Erythroblast (primary cell): ENCODE results near the gene RPS6KB2.

Source experiments
- DNase-seq, 2 experiments: peaks; one replicate each; lab custom pipeline; 2025; lab: John Stamatoyannopoulos, UW
- GATA1 ChIP-seq: IDR thresholded peaks from 2 replicates; pipeline ENCODE4 v1.6.1; 2011; ENCODE audit warnings: low read depth, mild to moderate bottlenecking, control low read depth, low read length, moderate library complexity
- POLR2A ChIP-seq: IDR thresholded peaks from 2 replicates; pipeline ENCODE4 v1.6.1; 2011; ENCODE audit warnings: mild to moderate bottlenecking, low read length

Gene RPS6KB2

GRCh38 chr11:67410369-67410831 is 17.9 kb upstream of the RPS6KB2 start:
- DNase-seq, result no peak

GRCh38 chr11:67410984-67411784 is 17.1 kb upstream of the RPS6KB2 start:
- no peak for DNase-seq
- no peak for TF ChIP-seq POLR2A
- TF ChIP-seq GATA1, result no peak

More at GRCh38 chr11:67410369-67410831, 17.9 kb upstream of the RPS6KB2 start:
- TF ChIP-seq GATA1, result no peak
- no peak for TF ChIP-seq POLR2A

- DNase-seq, result peak; percentile 39 to 53
- TF ChIP-seq GATA1 (no peak), POLR2A (no peak)
Observed at GRCh38 chr11:67411785-67412152, 16.5 kb upstream of the RPS6KB2 start.

- DNase-seq, result no peak
Observed at GRCh38 chr11:67412495-67413179, 15.7 kb upstream of the RPS6KB2 start.

GRCh38 chr11:67413266-67413849 is 14.9 kb upstream of the RPS6KB2 start:
- TF ChIP-seq POLR2A (peak; percentile 39), GATA1 (no peak)
- DNase-seq, result peak; percentile 88 to 93

More at GRCh38 chr11:67412495-67413179, 15.7 kb upstream of the RPS6KB2 start:
- TF ChIP-seq GATA1, result no peak
- TF ChIP-seq POLR2A, result no peak

- peak in 1 of 2 experiments; percentile 50 for DNase-seq
- TF ChIP-seq POLR2A (no peak), GATA1 (no peak)
Observed at GRCh38 chr11:67415501-67416304, 12.6 kb upstream of the RPS6KB2 start, which contains the start of gene CARNS1. TSS of gene CARNS1 (plus strand) at chr11:67415678. CDS start at chr11:67416200, 522 bp downstream.

- TF ChIP-seq GATA1, result no peak
- TF ChIP-seq POLR2A, result no peak
- peak; percentile 42 to 47 for DNase-seq
Observed at GRCh38 chr11:67416416-67417335, 11.6 kb upstream of the RPS6KB2 start.

- no peak for DNase-seq
- no peak for TF ChIP-seq GATA1
- TF ChIP-seq POLR2A, result no peak
Observed at GRCh38 chr11:67417425-67417824, 10.9 kb upstream of the RPS6KB2 start.

- no peak for DNase-seq
- no peak for TF ChIP-seq POLR2A
- no peak for TF ChIP-seq GATA1
Observed at GRCh38 chr11:67418476-67419281, 9.6 kb upstream of the RPS6KB2 start.

GRCh38 chr11:67419325-67420049 is 8.8 kb upstream of the RPS6KB2 start:
- DNase-seq, result no peak
- TF ChIP-seq POLR2A, result no peak
- no peak for TF ChIP-seq GATA1
